Measurements from ENCODE around the gene ADRA2B. TPM values are rescaled to one million over a fixed set of nuclear protein-coding genes. Genes with fewer than 3 reads are reported as not detected.
A peak's percentile ranks its signal among the peaks of the same experiment; 100 is the strongest.

Gene ADRA2B
- total RNA-seq, 4 donors from 2014 or later = 0.27 to 0.32 TPM; not detected in 2

- in situ Hi-C loops (cut with MboI; ENCODE audit: low pct_ligation_motif_present in 1 of 4, low pct_unique_long_range_greater_than_20kb in 1 of 4, low sequenced_read_pairs in 3 of 4) = no loop called here
- Histone ChIP-seq H3K36me3 (no peaks in the 10 kb centered on the region), H3K27ac (no peak overlapping the region), H3K4me1 (peaks cover 0 to 8% (median 0%) of the 10 kb centered on the region in 4 donors), H3K27me3 (no peaks in the 10 kb centered on the region), H3K9me3 (no peaks in the 10 kb centered on the region), H3K4me3 (no peak overlapping the region)
- no peak for DNase-seq
- intact Hi-C loops (cut with DNase I; ENCODE audit: low total_unique reads) = no loop called here
- WGBS, 2 donors (ENCODE audit: low coverage in 1 of 2) = 93 to 95% methylated on average over 5 to 14 of the region's 14 CpGs
- no peak for TF ChIP-seq EP300 (IDR thresholded peaks at IDR 0.05; ENCODE audit: low read depth)
- no peak for TF ChIP-seq POLR2A (IDR thresholded peaks at IDR 0.05)
- TF ChIP-seq POLR2AphosphoS5 (IDR thresholded peaks at IDR 0.05) = no peak
- no peak for TF ChIP-seq CTCF (IDR thresholded peaks at IDR 0.05)
Observed at GRCh38 chr2:96150791-96151594, 34.6 kb upstream of the ADRA2B start.

DNA sequence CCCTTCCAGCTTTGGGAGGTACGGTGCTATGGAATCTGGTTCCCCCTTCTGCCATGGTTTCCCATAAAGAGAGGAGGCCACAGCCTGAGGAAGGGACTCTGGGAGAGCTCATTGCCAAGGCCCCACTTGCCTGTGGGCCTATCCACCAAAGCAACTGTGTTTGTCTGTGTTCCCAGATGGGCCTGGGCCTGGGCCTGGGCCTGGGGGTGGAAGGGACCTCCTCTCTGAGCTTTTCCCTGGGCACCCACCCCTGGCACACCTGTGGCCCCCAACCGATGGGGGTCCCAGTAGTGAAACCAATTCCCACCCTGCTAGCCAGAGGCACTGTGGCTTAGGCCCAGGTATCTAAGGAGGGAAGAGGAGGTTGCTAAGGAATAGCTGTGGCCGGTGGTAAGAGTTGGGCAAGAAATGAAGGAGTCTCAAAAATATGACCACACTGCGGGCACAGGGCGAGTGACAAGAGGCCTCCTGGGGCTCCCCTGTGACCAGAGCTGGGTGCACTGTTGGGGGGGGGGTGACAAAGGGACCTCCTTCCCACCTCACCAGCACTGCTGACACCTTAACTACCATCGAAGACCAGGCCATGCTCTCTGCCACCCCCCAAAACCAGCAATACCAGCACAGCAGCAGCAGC, 33.8 kb upstream of the ADRA2B start:
- Histone ChIP-seq H3K27me3 (no peaks in the 10 kb centered on the region), H3K4me1 (peaks cover 0 to 16% (median 5%) of the 10 kb centered on the region in 4 donors), H3K27ac (no peak overlapping the region), H3K9me3 (no peaks in the 10 kb centered on the region), H3K36me3 (no peaks in the 10 kb centered on the region), H3K4me3 (no peak overlapping the region)
- DNase-seq = no peak
- TF ChIP-seq EP300 (IDR thresholded peaks at IDR 0.05; ENCODE audit: low read depth) (no peak), POLR2AphosphoS5 (IDR thresholded peaks at IDR 0.05) (no peak), CTCF (IDR thresholded peaks at IDR 0.05) (no peak), POLR2A (IDR thresholded peaks at IDR 0.05) (no peak)
- 85 to 94% methylated on average over 2 to 6 of the region's 6 CpGs for WGBS, 2 donors (ENCODE audit: low coverage in 1 of 2)
- intact Hi-C loops (cut with DNase I; ENCODE audit: low total_unique reads) (no loop called here), in situ Hi-C loops (cut with MboI; ENCODE audit: low pct_ligation_motif_present in 1 of 4, low pct_unique_long_range_greater_than_20kb in 1 of 4, low sequenced_read_pairs in 3 of 4) (no loop called here)

- in situ Hi-C loops (cut with MboI; ENCODE audit: low pct_ligation_motif_present in 1 of 4, low pct_unique_long_range_greater_than_20kb in 1 of 4, low sequenced_read_pairs in 3 of 4) (no loop called here), intact Hi-C loops (cut with DNase I; ENCODE audit: low total_unique reads) (no loop called here)
- WGBS, 2 donors (ENCODE audit: low coverage in 1 of 2) = 54% methylated on average over 25 of the region's 29 CpGs; no CpG with 5 or more reads in 1 of the 2 donors
- Histone ChIP-seq H3K4me1 (peaks cover 7 to 25% (median 14%) of the 10 kb centered on the region in 4 donors), H3K27ac (peak overlapping the region; percentile 7 to 47 (median 36)), H3K27me3 (no peaks in the 10 kb centered on the region), H3K36me3 (no peaks in the 10 kb centered on the region), H3K9me3 (no peaks in the 10 kb centered on the region), H3K4me3 (no peak overlapping the region)
- TF ChIP-seq POLR2A (IDR thresholded peaks at IDR 0.05) = peak; percentile 34
- TF ChIP-seq EP300 (IDR thresholded peaks at IDR 0.05; ENCODE audit: low read depth) = no peak
- TF ChIP-seq CTCF (IDR thresholded peaks at IDR 0.05) = no peak
- TF ChIP-seq POLR2AphosphoS5 (IDR thresholded peaks at IDR 0.05) = peak in 2 of 3 donors; percentile 51 to 55
- DNase-seq = peak; percentile 88
Observed at GRCh38 chr2:96148410-96149217, 32.2 kb upstream of the ADRA2B start.
